ACHN (cell line): ENCODE data around the gene CNPY4.

Experiments used
- DNase-seq: peaks from one replicate; pipeline ENCODE4 v3.0.0-alpha.2; 2015
- in situ Hi-C: cut with HindIII; loops from 2 replicates; pipeline ENCODE4 v1.10.0; 2017; ENCODE audit warnings: low sequenced_read_pairs, low pct_ligation_motif_present, low pct_unique_long_range_greater_than_20kb

Gene CNPY4

GRCh38 chr7:100090527-100091410, 28.7 kb upstream of the CNPY4 start:
- in situ Hi-C loops: no loop called here
- DNase-seq: no peak

GRCh38 chr7:100091411-100092181, 27.8 kb upstream of the CNPY4 start:
- no peak for DNase-seq

GRCh38 chr7:100093054-100093453, 26.4 kb upstream of the CNPY4 start:
- in situ Hi-C loops: no loop called here
- DNase-seq: no peak

More at GRCh38 chr7:100091411-100092181, 27.8 kb upstream of the CNPY4 start:
- in situ Hi-C loops: no loop called here

- DNase-seq: no peak
- in situ Hi-C loops: no loop called here
Measured at GRCh38 chr7:100093498-100093897, 25.9 kb upstream of the CNPY4 start.

GRCh38 chr7:100093925-100094486, 25.4 kb upstream of the CNPY4 start:
- in situ Hi-C loops: no loop called here
- no peak for DNase-seq

- in situ Hi-C loops: no loop called here
- DNase-seq: no peak
Measured at GRCh38 chr7:100095289-100095688, 24.1 kb upstream of the CNPY4 start.

- DNase-seq: no peak
- in situ Hi-C loops: no loop called here
Measured at GRCh38 chr7:100095704-100096103, 23.7 kb upstream of the CNPY4 start.

GRCh38 chr7:100098913-100099312, 20.5 kb upstream of the CNPY4 start:
- in situ Hi-C loops: no loop called here
- DNase-seq: no peak

GRCh38 chr7:100099452-100099851, 20.0 kb upstream of the CNPY4 start:
- in situ Hi-C loops: no loop called here
- no peak for DNase-seq

GRCh38 chr7:100100420-100101015, 18.9 kb upstream of the CNPY4 start:
- DNase-seq: peak; percentile 99
- in situ Hi-C loops: no loop called here

GRCh38 chr7:100101016-100101862, 18.2 kb upstream of the CNPY4 start, which contains the start of the genes AP4M1 and MCM7:
TSS of gene AP4M1 (plus strand) at chr7:100101643. CDS start at chr7:100101715, 72 bp downstream.
TSS of gene MCM7 (minus strand) at chr7:100101397. CDS start at chr7:100101294, 103 bp downstream.
- in situ Hi-C loops: no loop called here
- peak; percentile 100 for DNase-seq

GRCh38 chr7:100102950-100103840, 16.2 kb upstream of the CNPY4 start:
- in situ Hi-C loops: no loop called here
- peak; percentile 32 for DNase-seq

GRCh38 chr7:100105534-100105933, 13.9 kb upstream of the CNPY4 start:
- in situ Hi-C loops: no loop called here
- no peak for DNase-seq

- DNase-seq: no peak
- in situ Hi-C loops: no loop called here
Measured at GRCh38 chr7:100106633-100107032, 12.8 kb upstream of the CNPY4 start.

GRCh38 chr7:100107125-100107737, 12.2 kb upstream of the CNPY4 start:
- in situ Hi-C loops: no loop called here
- DNase-seq: no peak

GRCh38 chr7:100107890-100108289, 11.5 kb upstream of the CNPY4 start:
- in situ Hi-C loops: no loop called here
- DNase-seq: no peak
